Activated T-helper 17 cell treated with anti-CD3 and anti-CD28 coated beads, Interleukin-2, amount 50 U/mL, for 72 hours (primary cell): ENCODE data around the gene CSTB. TPM values are rescaled to one million over a fixed set of nuclear protein-coding genes. Genes with fewer than 3 reads are reported as not detected.

Source experiments
- ATAC-seq: fragments of 150-1000 bp; cut with Tn5 transposase; replicated peaks from 2 replicates; pipeline ENCODE4 v1.10.0; 2021; ENCODE audit warnings: mild to moderate bottlenecking, moderate library complexity
- H3K27ac Mint-ChIP-seq: one replicate; pipeline ENCODE4 v1.8.0; 2022; ENCODE audit warnings: mixed read lengths
- H3K27me3 Mint-ChIP-seq: one replicate; pipeline ENCODE4 v1.8.0; 2022; ENCODE audit warnings: mixed read lengths
- H3K36me3 Mint-ChIP-seq: one replicate; pipeline ENCODE4 v1.8.0; 2022; ENCODE audit warnings: low read depth, mild to moderate bottlenecking, mixed read lengths
- H3K4me1 Mint-ChIP-seq: one replicate; pipeline ENCODE4 v1.8.0; 2022; ENCODE audit warnings: mixed read lengths
- H3K4me3 Mint-ChIP-seq: one replicate; pipeline ENCODE4 v1.8.0; 2022; ENCODE audit warnings: mild to moderate bottlenecking, mixed read lengths
- H3K9me3 Mint-ChIP-seq: one replicate; pipeline ENCODE4 v1.8.0; 2022; ENCODE audit warnings: mixed read lengths
- total RNA-seq, 2 donors: library from RNA; stranded (reverse); gene quantifications; one replicate each; pipeline ENCODE4 v1.2.3, GENCODE V29; 2022

CSTB gene
- total RNA-seq, 2 donors from 2014 or later, result 32.5 to 33.6 TPM

DNA sequence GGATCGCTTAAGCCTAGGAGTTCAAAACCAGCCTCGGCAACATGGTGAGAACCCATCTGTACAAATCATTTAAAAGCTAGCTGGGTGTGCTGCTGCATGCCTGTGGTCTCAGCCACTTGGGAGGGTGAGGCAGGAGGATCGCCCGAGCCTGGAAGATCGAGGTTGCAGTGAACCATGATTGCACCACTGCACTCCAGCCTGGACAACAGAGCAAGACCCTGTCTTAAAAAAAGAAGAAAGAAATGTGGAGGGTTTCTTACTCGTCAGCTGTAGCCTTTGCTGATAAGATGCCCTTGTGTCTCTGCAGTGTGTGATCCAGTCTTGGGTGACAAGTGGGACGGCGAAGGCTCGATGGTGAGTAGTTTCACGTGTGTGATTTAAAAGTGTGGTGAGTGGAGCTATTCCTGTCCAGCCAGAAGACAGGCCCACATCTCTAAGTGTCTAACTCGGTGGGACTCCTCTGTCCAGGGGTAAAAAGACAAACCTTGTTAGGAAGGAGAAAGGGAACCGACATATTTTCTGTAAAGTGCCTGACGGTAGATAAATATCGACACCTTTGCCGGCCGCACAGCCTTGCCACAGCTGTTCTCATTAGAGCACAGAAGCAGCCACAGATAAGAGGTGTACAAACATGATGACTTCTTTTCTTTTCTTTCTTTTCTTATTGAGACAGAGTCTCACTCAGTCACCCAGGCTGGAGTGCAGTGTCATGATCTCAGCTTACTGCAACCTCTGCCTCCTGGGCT, 30.2 kb downstream of the CSTB start:
- Mint-ChIP-seq H3K27me3 (no peaks in the 10 kb centered on the region), H3K9me3 (no peaks in the 10 kb centered on the region), H3K4me3 (no peak overlapping the region), H3K36me3 (peaks cover 48% of the 10 kb centered on the region), H3K4me1 (peaks cover under 1% of the 10 kb centered on the region), H3K27ac (no peak overlapping the region)
- no peak for ATAC-seq

DNA sequence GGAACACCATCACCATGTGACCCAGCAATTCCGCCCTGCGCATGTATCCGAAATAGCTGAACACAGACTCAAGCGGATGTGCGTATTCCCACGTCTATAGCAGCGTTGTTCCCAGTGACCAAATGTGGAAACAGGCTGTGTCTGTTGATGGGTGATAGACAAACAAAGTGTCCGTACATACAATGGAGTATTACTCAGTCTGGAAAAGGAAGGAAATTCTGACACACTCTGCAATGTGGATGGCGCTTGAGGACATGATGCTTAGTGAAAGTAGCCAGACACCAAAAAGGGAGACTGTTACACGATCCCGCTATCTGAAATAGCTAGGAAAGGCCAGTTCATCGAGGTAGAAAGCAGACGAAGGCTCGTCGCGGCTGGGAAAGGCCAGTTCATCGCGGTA, 31.4 kb downstream of the CSTB start:
- Mint-ChIP-seq H3K27me3 (no peaks in the 10 kb centered on the region), H3K9me3 (no peaks in the 10 kb centered on the region), H3K36me3 (peaks cover 38% of the 10 kb centered on the region), H3K4me3 (no peak overlapping the region), H3K4me1 (peaks cover 5% of the 10 kb centered on the region), H3K27ac (no peak overlapping the region)
- ATAC-seq, result no peak

DNA sequence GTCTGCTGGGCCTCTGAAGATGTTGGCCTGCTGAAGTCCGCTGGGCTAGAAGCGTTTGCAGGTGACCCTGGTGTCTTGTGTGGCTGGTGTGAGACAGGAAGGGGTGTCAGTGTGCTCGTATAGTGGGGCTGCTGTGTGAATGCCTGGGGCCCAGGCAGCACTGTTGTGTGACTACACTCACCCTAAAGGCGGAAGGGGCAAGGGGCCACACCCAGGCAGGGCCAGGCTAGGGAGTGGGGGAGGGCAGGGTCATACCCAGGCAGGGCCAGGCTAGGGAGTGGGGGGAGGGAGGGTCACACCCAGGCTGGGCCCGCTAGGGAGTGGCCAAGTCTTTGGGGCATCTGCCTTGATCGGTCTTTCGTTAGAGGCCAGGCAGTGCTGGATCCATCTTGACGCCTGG, 32.2 kb downstream of the CSTB start:
- Mint-ChIP-seq H3K4me3 (no peak overlapping the region), H3K4me1 (peaks cover 5% of the 10 kb centered on the region), H3K27me3 (no peaks in the 10 kb centered on the region), H3K9me3 (no peaks in the 10 kb centered on the region), H3K27ac (no peak overlapping the region), H3K36me3 (peaks cover 34% of the 10 kb centered on the region)
- no peak for ATAC-seq

DNA sequence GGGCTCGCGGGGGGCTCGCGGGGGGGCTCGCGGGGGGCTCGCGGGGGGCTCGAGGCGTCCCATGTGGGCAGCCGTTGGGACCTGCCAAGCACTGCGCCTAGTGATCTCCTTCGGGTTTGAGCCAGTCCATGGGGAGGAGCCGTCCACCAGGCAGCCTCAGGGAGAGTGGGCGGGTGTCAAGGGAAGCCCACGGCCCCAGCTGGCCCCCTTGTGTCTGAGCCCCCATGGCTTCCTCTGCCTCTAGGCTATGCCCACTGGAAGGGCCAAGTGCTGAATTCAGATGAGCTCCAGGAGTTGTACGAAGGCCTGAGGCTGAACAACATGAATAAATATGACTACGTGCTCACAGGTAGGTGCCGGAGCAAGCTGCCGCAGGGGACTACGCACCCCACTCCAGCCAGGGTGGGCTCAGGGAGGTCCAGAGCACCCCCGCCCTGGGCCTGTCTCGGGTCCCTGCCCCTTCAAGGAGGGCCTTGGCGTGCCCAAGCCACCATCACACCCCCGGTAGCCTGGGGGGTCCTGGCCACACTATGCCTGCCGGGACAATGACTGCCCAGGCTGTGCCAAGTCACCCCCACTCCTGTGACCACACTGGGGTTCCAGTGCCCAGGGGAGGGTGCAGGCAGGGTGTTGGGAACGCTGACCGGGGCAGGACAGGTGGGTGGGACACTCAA, 34.5 kb downstream of the CSTB start:
- no peak overlapping the region for H3K27ac Mint-ChIP-seq
- H3K9me3 Mint-ChIP-seq, result no peaks in the 10 kb centered on the region

GRCh38 chr21:43740497-43741156, 35.5 kb downstream of the CSTB start:
- H3K9me3 Mint-ChIP-seq, result no peaks in the 10 kb centered on the region
- H3K36me3 Mint-ChIP-seq, result peaks cover 27% of the 10 kb centered on the region
- no peak overlapping the region for H3K4me3 Mint-ChIP-seq
- no peaks in the 10 kb centered on the region for H3K27me3 Mint-ChIP-seq
- peak overlapping the region; percentile 47 for H3K27ac Mint-ChIP-seq
- H3K4me1 Mint-ChIP-seq, result peaks cover 5% of the 10 kb centered on the region
- peak; percentile 47 for ATAC-seq

More for the DNA sequence above, 34.5 kb downstream of the CSTB start:
- Mint-ChIP-seq H3K27me3 (no peaks in the 10 kb centered on the region), H3K4me1 (peaks cover 5% of the 10 kb centered on the region), H3K4me3 (no peak overlapping the region), H3K36me3 (peaks cover 31% of the 10 kb centered on the region)
- no peak for ATAC-seq

DNA sequence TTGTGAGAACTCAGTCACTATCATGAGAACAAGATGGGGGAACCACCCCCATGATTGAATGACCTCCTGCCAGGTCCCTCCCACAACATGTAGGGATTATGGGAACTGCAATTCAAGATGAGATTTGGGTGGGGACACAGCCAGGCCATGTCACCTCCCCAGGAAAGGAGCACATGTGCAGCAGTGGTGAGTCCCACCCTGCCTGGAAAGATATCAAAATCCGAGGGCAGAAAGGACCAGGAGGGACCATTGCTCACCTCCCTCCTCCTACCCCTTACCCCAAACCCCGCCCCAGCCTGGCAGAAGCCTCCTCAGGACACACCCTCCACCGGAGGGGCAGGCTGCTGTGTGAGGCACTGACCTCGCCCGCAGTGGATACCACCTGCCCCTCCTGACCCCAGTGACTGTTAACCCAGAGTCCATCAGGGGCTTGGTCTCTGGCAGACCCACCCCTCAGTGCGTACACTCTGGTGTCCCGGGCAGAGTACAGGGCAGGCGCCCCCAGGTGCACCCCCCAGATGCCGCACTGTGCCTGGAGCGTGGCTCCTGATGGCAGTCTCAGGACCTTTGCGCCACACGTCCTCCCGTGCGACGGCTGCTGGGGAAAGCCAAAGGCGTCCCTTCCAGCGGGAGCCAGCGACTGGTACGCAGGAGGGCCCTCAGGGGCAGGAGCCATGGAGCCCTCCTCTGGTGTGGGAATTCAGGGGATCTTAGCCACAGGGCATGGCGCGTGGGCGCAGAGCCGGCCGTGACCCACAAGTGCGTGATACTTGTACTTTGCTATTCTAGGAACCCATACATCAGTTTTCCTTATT, 36.3 kb downstream of the CSTB start:
- peak; percentile 29 for ATAC-seq
- Mint-ChIP-seq H3K27me3 (no peaks in the 10 kb centered on the region), H3K4me1 (peaks cover 5% of the 10 kb centered on the region), H3K9me3 (no peaks in the 10 kb centered on the region), H3K36me3 (peaks cover 19% of the 10 kb centered on the region), H3K27ac (no peak overlapping the region), H3K4me3 (no peak overlapping the region)

DNA sequence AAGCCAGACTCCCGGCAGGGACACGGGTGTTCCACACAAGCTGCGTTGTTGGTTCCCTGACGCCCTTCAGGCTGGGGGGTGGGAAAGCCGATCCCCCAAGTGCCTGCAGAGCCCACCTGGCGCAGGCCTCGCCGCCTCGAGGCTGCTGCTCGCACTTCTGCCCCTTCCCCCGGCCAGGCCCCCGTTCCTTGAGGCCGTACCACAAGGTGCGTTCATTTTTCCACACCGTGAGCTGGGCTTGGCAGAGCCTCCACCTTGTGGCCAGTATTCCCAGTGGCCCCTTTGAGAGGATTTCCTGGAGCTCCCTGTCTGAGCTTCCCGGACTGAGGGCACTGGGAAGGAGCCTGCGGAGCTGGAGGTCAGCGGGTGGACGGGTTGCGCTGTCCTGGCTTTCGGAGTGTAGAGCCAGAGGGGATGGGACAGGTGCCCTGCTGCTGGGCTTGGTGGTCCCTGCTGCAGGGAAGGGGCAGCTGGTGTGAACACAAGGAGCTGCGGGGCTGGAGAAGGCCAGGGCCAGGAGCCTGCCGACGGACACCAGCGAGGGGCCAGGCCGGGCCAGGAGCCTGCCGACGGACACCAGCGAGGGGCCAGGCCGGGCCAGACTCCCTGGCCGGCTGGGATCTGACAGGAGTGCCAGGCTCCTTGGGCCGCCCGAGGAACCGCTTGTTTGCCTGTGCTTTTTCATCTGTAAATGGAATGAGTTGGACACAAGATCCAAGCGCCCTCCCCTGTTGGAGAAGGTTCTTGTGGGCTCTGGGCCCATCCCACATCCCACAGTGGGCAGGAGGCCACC, 38.8 kb downstream of the CSTB start:
- Mint-ChIP-seq H3K4me1 (peaks cover 16% of the 10 kb centered on the region), H3K27ac (no peak overlapping the region), H3K36me3 (peaks cover 20% of the 10 kb centered on the region), H3K4me3 (no peak overlapping the region), H3K27me3 (no peaks in the 10 kb centered on the region), H3K9me3 (no peaks in the 10 kb centered on the region)
- ATAC-seq, result no peak

DNA sequence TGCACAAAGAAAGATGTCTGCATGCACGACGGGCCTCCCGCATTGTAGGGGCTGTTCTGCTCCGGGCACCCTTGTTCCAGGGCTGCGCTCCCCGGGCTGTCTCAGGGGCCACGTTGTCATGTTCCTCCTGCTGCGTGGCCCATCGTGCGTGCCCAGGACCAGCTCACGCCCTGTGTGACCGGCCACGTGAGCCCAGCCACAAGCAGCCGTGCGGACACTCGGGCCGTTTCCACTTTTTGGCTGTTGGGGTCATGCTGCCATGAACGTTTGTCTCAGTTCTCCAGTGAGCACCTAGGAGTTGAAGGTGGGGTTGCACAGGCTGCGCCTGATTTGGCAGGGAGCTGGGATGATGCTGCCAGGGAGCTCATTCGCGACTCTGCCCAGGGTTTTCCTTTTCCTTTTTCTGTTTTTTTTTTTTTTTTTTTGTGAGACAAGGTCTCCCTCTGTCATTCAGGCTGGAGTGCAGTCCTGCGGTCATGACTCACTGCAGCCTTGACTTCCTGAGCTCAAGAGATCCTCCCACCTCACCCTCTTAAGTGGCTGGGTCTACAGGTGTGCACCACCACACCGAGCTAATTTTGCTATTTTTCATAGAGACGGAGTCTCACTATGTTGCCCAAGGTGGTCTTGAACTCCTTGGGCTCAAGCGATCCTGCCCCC, 39.8 kb downstream of the CSTB start:
- ATAC-seq, result no peak
- Mint-ChIP-seq H3K9me3 (no peaks in the 10 kb centered on the region), H3K27ac (no peak overlapping the region), H3K4me3 (no peak overlapping the region), H3K4me1 (peaks cover 18% of the 10 kb centered on the region), H3K27me3 (no peaks in the 10 kb centered on the region), H3K36me3 (peaks cover 24% of the 10 kb centered on the region)

DNA sequence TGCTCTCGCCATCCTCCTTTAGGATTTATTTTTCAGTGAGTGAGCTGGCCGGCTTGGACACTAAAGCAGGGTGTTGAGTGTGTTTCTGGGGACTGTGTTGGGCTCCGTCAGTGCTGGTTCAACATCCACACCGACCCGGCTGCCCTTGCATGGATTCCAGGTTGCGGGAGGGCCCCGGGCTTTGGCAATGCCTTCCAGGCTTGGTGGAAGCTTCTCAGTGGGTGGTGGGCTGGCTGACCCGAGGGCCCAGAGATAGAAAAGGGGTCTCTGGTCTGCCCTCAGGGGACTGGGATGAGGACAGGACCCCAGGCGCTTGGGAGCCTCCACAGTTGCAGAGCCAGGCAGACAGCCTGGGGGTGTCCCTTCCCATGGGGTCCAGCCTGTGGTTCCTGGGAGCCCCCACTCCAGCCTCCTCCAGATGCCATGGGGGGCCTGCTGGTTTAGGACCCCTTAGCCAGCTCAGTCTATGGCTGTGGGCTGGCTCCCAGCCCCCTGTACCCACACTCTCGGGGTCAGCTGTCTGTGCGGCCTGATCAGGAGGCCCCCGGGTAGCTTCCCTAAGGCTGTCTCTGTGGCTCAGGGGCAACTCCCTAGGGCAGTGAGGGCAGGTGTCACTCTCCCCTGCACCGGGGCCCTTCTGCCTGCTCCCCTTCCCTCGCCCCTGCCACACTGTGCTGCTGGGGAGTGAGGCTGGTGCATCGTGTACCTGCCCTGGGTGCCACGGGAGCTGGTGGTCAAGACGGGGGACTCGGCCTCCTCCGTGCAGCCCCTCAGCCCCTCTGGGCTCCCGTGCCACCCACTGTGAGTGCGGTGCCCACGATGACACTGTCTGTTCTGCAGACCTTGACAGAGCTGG, 40.6 kb downstream of the CSTB start:
- H3K27ac Mint-ChIP-seq, result no peak overlapping the region
- H3K4me1 Mint-ChIP-seq, result peaks cover 17% of the 10 kb centered on the region
- no peaks in the 10 kb centered on the region for H3K9me3 Mint-ChIP-seq
- peaks cover 28% of the 10 kb centered on the region for H3K36me3 Mint-ChIP-seq
- H3K27me3 Mint-ChIP-seq, result no peaks in the 10 kb centered on the region
- no peak for ATAC-seq
- H3K4me3 Mint-ChIP-seq, result no peak overlapping the region

DNA sequence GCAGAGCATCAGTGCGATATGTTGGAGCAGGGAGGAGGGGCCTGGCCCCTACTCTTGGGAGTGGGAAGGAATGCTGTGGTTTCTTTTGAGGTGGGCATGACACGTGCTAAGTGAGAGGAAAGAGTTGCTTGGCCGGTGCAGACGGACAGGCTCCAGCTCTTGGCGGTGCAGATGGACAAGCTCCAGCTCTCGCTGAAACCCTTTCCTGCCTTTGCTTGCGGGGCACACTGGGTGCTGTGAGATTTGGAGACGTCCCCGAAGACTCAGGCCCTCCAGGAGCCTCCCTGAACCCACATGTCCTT, 41.2 kb downstream of the CSTB start:
- H3K27me3 Mint-ChIP-seq, result no peaks in the 10 kb centered on the region
- peaks cover 17% of the 10 kb centered on the region for H3K4me1 Mint-ChIP-seq
- H3K27ac Mint-ChIP-seq, result no peak overlapping the region
- peak overlapping the region; percentile 68 for H3K4me3 Mint-ChIP-seq
- no peak for ATAC-seq
- H3K9me3 Mint-ChIP-seq, result no peaks in the 10 kb centered on the region
- peaks cover 28% of the 10 kb centered on the region for H3K36me3 Mint-ChIP-seq

- peak; percentile 82 for ATAC-seq
- Mint-ChIP-seq H3K4me3 (peak overlapping the region; percentile 68), H3K27ac (peak overlapping the region; percentile 34)
These were observed 41.8 kb downstream of the CSTB start for GRCh38 chr21:43734131-43734927.

GRCh38 chr21:43733529-43734071, 42.5 kb downstream of the CSTB start:
- no peaks in the 10 kb centered on the region for H3K9me3 Mint-ChIP-seq
- H3K27me3 Mint-ChIP-seq, result no peaks in the 10 kb centered on the region
- ATAC-seq, result peak; percentile 72
- peaks cover 28% of the 10 kb centered on the region for H3K36me3 Mint-ChIP-seq
- H3K4me3 Mint-ChIP-seq, result peak overlapping the region; percentile 68
- H3K27ac Mint-ChIP-seq, result peak overlapping the region; percentile 34
- H3K4me1 Mint-ChIP-seq, result peaks cover 18% of the 10 kb centered on the region

More at GRCh38 chr21:43734131-43734927, 41.8 kb downstream of the CSTB start:
- peaks cover 28% of the 10 kb centered on the region for H3K36me3 Mint-ChIP-seq
- no peaks in the 10 kb centered on the region for H3K9me3 Mint-ChIP-seq
- no peaks in the 10 kb centered on the region for H3K27me3 Mint-ChIP-seq
- H3K4me1 Mint-ChIP-seq, result peaks cover 17% of the 10 kb centered on the region
